GM18526 (cell line): ENCODE results near the gene SAMD9.

Experiments
- POLR2A ChIP-seq: IDR thresholded peaks from 3 replicates; pipeline ENCODE4 v1.6.1; 2011; ENCODE audit not compliant: insufficient read length; ENCODE audit errors: extremely low read depth

Gene SAMD9

DNA sequence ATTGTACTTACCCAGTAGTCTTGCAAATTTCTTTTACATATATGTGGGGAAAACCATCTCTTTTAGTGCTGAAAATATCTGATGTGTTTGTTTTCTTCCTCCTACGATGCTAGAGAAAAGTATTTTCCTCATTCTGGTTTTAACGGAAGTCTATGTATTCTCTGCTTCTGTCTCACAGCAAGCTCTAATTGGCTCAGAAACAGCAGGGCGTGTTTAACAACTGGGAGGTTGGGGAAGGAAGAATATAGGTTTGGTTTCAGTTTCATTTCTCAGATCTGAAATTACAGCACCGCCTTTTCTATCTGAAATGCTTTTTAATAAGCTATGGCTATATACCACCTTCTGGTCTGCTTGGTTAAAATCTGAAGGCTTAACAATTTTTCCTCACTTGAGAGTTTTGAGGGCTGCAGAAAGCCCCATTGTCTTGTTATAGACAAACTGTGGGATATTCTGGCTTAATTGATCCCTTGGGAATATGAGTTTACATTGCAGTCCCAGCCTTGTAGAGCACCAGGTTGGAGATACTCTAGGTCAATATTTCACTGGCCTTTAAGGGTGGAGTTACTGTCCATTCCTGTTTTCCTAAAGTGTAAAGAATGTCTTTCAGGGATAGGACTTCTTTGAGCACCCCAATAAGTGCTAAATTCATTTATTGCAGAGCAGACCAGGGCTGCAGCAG, at the start of gene SAMD9:
TSS of gene SAMD9 (minus strand) at position 128 of the 679 bp plus-strand sequence. CDS start 11,882 bp downstream, outside the sequence.
- TF ChIP-seq POLR2A = peak; percentile 28

DNA sequence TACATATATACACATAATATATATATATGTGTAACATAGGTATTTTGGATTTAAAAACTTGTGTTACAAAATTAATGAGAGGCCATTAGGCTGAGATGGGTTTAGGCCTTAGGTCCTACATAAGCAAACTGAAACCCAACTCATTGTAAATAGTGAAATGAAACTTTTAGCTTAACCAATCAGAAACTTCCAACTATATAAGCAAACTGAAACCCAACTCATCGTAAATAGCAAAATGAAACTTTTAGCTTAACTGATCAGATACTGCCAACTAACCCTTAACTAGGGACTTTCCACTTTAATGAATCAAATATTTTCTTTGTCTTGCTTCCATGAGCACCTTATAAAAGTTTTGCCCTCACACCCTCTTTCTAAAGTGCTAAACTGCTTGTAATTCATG, 47.7 kb upstream of the SAMD9 start:
- no peak for TF ChIP-seq POLR2A

GRCh38 chr7:93164766-93165165, 47.0 kb upstream of the SAMD9 start:
- TF ChIP-seq POLR2A = no peak

- TF ChIP-seq POLR2A = no peak
Measured at GRCh38 chr7:93161181-93161762, 43.5 kb upstream of the SAMD9 start.

DNA sequence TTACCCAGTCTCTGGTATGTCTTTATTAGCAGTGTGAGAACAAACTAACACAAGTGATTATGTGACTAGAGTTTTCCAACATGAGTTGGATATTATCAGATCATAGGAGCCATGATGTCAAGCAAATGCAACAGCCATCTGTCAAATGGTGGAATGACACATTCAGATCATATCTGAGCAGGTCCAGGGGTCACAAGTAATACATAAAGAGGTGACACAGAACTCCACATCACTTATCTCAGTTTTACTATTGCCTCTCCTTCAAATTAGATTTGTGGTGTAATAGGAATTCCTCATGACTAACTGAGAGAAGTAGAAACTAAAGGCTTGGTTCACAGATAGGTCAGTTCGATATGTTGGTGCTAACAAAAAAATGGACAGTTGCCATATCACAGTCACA, 42.6 kb upstream of the SAMD9 start:
- no peak for TF ChIP-seq POLR2A

DNA sequence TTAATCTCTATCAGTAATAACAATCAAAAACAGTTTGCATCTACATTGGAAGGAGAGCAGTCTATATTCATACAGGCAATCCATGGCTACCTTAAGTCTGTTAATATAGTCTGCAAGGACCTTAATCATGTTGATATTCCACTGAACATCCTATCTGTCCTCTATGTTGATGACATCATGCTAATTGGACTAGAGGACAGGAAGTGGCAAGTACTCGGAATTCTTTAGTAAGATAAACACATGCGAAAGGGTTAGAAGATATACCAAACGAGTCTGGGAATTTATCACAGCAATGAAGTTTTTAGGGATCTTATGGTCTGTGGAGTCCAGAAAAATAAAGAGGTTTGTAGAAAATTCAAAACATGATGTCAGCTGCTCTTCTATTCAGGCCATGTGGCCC, 41.7 kb upstream of the SAMD9 start:
- no peak for TF ChIP-seq POLR2A

GRCh38 chr7:93156884-93157283, 39.1 kb upstream of the SAMD9 start:
- TF ChIP-seq POLR2A = no peak

DNA sequence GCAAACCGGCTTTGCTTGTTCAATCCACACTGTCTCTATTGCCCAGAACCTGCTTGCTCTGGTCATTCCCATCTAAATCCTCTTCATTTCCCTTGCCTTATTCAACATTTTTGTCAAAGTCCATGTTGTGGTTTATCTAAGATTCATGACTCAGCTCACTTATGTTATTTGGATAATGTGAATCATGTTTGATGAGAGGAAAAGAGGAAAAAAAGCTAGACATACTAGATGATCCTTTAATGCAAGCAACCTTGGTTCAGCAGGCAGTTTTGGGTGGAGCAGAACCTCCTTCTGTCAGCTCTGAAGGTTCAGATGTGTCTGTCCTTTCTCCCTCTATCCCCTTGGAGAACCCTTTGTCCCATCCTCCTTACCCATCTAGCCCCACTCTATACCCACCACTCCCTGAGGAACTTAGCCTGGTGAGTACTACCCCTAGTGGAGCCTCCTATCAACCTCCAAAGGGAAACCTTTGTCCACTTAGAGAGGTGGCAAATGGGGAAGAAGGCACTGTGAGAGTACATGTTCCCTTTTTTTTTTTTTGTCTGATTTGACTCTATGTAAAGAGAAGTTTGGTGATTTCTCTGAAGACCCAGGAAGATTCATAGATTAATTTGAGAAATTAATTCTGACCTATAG, 32.5 kb upstream of the SAMD9 start:
- TF ChIP-seq POLR2A = no peak

- TF ChIP-seq POLR2A = no peak
Measured at GRCh38 chr7:93148727-93149126, 30.9 kb upstream of the SAMD9 start.

DNA sequence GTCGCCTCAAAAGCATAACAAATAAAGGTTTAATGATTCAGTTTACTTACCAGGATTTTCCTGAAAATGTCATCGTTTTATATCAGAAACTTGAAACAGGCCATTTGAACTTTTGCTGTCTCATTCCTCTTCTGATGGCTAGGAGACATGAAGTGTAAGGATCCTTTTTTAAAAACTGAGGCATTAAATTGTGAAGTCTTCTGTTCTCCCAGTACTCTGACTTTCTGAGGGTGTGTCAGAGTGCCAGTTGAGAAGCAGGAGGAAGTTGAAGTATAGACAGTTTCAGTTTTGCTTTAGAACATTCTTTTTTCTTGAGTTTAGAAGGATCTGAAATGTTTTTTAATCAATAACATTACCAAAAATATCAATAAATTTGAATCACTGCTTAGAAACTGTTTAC, 30.4 kb upstream of the SAMD9 start, which contains the start of gene SAMD9L:
TSS of gene SAMD9L (minus strand) at position 242 of the 400 bp plus-strand sequence. CDS start 12,414 bp downstream, outside the sequence.
- TF ChIP-seq POLR2A = no peak

- no peak for TF ChIP-seq POLR2A
Measured at GRCh38 chr7:93147363-93147762, 29.6 kb upstream of the SAMD9 start.

DNA sequence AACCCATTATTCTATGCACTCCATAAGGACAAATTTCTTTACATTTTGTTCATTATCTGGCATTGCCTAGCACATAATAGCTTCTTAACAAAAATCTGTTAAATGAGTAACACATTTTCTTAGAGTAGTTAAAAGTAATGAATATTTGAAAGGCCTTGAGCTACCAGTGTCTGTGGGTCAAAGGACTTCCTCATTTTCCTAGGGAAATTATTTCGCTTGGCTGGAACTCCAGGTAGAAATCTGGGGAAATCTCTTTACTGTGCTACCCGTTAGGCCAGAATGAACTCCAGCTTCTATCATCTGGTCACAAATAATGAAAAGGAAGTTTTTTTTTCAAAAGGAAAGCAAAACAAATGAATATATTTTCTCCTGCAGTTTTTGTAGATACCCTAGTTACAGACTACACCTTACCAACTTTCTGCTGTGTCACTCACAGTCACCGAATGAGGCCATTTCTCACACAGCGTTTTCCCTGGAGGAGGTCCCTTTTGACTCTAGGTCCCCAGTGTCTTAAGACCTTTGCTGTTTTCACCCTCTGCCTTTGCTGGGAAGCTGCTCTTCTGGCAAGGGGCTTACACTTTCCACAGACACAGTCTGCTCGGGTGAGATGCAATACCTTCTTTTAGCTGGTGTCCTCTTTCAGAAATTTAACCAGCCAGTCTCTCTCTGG, 28.8 kb upstream of the SAMD9 start:
- no peak for TF ChIP-seq POLR2A

DNA sequence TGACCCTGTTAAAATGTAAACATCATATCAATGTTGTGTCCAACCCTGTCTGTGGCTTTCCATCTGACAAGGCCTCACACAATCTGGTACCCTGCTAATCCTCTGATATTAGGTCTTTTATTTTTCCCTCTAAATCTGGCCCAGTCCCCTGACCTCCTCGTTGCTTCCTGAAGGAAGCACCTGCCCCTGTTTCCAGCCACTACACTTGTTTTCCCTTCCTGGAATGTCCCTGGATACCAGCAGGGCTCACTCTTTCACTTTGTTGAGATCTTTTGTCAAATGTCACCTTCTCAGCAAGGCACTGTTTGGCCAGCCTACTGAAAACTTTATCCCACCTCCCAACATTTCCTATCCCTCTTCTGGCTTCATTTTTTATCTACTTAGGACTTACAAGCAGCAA, 28.3 kb upstream of the SAMD9 start:
- TF ChIP-seq POLR2A = no peak

DNA sequence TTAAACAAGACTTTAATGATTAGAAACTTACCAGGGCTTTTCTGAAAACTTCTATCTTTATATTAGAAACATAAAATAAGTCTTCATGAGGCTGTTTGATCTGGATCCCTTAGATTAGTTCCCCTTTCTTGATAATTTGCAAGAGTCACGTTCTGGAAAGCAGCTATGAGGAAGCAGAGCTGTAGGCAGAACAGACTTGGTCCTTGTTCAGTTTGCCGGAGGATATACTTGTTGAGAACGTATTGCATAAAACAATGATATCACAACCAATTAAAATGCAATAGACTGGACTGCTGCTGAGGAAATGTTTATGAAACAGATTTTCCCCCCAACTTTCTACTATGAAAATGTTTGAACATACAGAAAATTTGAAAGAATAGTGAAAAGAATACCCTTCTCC, 27.6 kb upstream of the SAMD9 start:
- no peak for TF ChIP-seq POLR2A

- TF ChIP-seq POLR2A = no peak
Measured at GRCh38 chr7:93142127-93142526, 24.3 kb upstream of the SAMD9 start.
